K562 (cell line): ENCODE measurements around the gene NR1H2. TPM values are rescaled to one million over a fixed set of nuclear protein-coding genes. Genes with fewer than 3 reads are reported as not detected.

Experiments used
- ARID1B ChIP-seq: fragments of 450-650 bp; IDR thresholded peaks from 2 replicates; pipeline ENCODE4 v1.6.1; 2016; ENCODE audit warnings: antibody characterized with exemption, mild to moderate bottlenecking, inconsistent platforms
- ARNT ChIP-seq, 2 experiments: fragments of 450-650 bp; IDR thresholded peaks; 2 replicates each; pipeline ENCODE4 v1.6.1; 2016; ENCODE audit warnings: mild to moderate bottlenecking in 1 of 2
- BRCA1 ChIP-seq, 2 experiments: fragments of 450-650 bp in 1 of 2; sonication (generic) in 1 of 2; formaldehyde crosslinking in 1 of 2; IDR thresholded peaks; 2 replicates each; pipeline versions ENCODE4 v1.5.0 to v1.6.1; 2017 to 2020; ENCODE audit warnings: mild to moderate bottlenecking in 1 of 2, missing genetic modification reagents in 1 of 2
- CEBPB ChIP-seq: fragments of 450-650 bp; IDR thresholded peaks from 2 replicates; pipeline ENCODE4 v1.6.1; 2016; ENCODE audit warnings: missing genetic modification characterization, missing compliant biosample characterization
- EGR1 ChIP-seq: fragments of 450-650 bp; conservative IDR thresholded peaks from 2 replicates; pipeline ENCODE4 v1.6.1; 2017; ENCODE audit warnings: mild to moderate bottlenecking
- ETV6 ChIP-seq, 3 experiments: fragments of 150-350 bp in 1 of 3; sonication (generic) in 1 of 3; formaldehyde crosslinking in 1 of 3; IDR thresholded peaks; 2 replicates each; pipeline versions ENCODE4 v1.6.1 to v1.8.0; 2014 to 2022; ENCODE audit warnings: borderline replicate concordance in 2 of 3, low read depth in 2 of 3, antibody characterized with exemption in 1 of 3, low read length in 1 of 3, mild to moderate bottlenecking in 1 of 3, missing genetic modification reagents in 1 of 3
- HDAC2 ChIP-seq: fragments of 450-650 bp; IDR thresholded peaks from 2 replicates; pipeline ENCODE4 v1.6.1; 2016; ENCODE audit warnings: mild to moderate bottlenecking
- KDM2B ChIP-seq: fragments of 250-450 bp; sonication (Bioruptor Pico); IDR thresholded peaks from 2 replicates; pipeline ENCODE4 v1.8.0; 2021; ENCODE audit warnings: mild to moderate bottlenecking, moderate library complexity
- KDM5B ChIP-seq: fragments of 200-600 bp; sonication (generic); IDR thresholded peaks from 2 replicates; pipeline ENCODE4 v1.6.1; 2012; ENCODE audit warnings: low read depth, mild to moderate bottlenecking, moderate library complexity, low read length, control low read depth, inconsistent platforms; ENCODE audit not compliant: insufficient replicate concordance
- MCM5 ChIP-seq: fragments of 450-650 bp; IDR thresholded peaks from 2 replicates; pipeline ENCODE4 v1.6.1; 2016; ENCODE audit warnings: low read depth
- MYC ChIP-seq, 2 experiments: fragments of 250-450 bp in 1 of 2; sonication (Bioruptor Pico) in 1 of 2; IDR thresholded peaks; 2 replicates each; pipeline versions ENCODE4 v1.5.1 to v1.6.1; 2012 to 2021; ENCODE audit warnings: low read depth in 2 of 2, borderline replicate concordance in 1 of 2, improper control_type of control experiment in 1 of 2, low read length in 1 of 2, mild to moderate bottlenecking in 1 of 2, moderate library complexity in 1 of 2
- NR2C1 ChIP-seq, 2 experiments: fragments of 450-650 bp; IDR thresholded peaks; 2 replicates each; pipeline ENCODE4 v1.6.1; 2017; ENCODE audit warnings: mild to moderate bottlenecking in 2 of 2, antibody characterized with exemption in 1 of 2, inconsistent platforms in 1 of 2, missing compliant biosample characterization in 1 of 2, missing genetic modification characterization in 1 of 2
- PCBP1 ChIP-seq: fragments of 200-400 bp; formaldehyde crosslinking; IDR thresholded peaks from 2 replicates; pipeline ENCODE4 v1.6.1; 2018; ENCODE audit warnings: mild to moderate bottlenecking, low read depth, low read length; ENCODE audit not compliant: poor library complexity, severe bottlenecking
- POLR2A ChIP-seq: fragments of 450-650 bp; conservative IDR thresholded peaks from 2 replicates; pipeline ENCODE4 v1.6.1; 2016
- SAFB2 ChIP-seq: fragments of 200-400 bp; formaldehyde crosslinking; IDR thresholded peaks from 2 replicates; pipeline ENCODE4 v1.6.1; 2018; ENCODE audit warnings: borderline replicate concordance, low read length, low read depth, moderate library complexity; ENCODE audit not compliant: severe bottlenecking
- SETDB1 ChIP-seq: IDR thresholded peaks from one replicate; pipeline ENCODE4 v1.6.1; 2012; ENCODE audit warnings: low read length, control low read depth, inconsistent platforms
- SOX6 ChIP-seq: fragments of 450-650 bp; IDR thresholded peaks from 2 replicates; pipeline ENCODE4 v1.6.1; 2014; ENCODE audit warnings: mild to moderate bottlenecking
- SP2 ChIP-seq: IDR thresholded peaks from 2 replicates; pipeline ENCODE4 v1.6.1; 2011; ENCODE audit warnings: mild to moderate bottlenecking, low read depth, low read length, moderate library complexity; ENCODE audit not compliant: poor library complexity, severe bottlenecking; ENCODE audit errors: extremely low read depth
- SUPT5H ChIP-seq: fragments of 450-650 bp; IDR thresholded peaks from 2 replicates; pipeline ENCODE4 v1.6.1; 2016
- U2AF2 ChIP-seq: fragments of 200-400 bp; formaldehyde crosslinking; optimal IDR thresholded peaks from 2 replicates; pipeline ENCODE3; 2017; ENCODE audit warnings: low read depth, mild to moderate bottlenecking, low read length
- ZBTB7A ChIP-seq: IDR thresholded peaks from 2 replicates; pipeline ENCODE4 v1.6.1; 2011; ENCODE audit warnings: low read depth, mild to moderate bottlenecking, low read length, moderate library complexity, borderline replicate concordance; ENCODE audit not compliant: control insufficient read depth
- ZNF121 ChIP-seq: sonication (generic); formaldehyde crosslinking; conservative IDR thresholded peaks from 2 replicates; pipeline ENCODE4 v1.8.0; 2022; ENCODE audit warnings: missing genetic modification reagents
- ZNF212 ChIP-seq: fragments of 450-650 bp; formaldehyde crosslinking; IDR thresholded peaks from 2 replicates; pipeline ENCODE4 v1.4.0; 2020; ENCODE audit warnings: mild to moderate bottlenecking
- polyA plus RNA-seq, 8 experiments: library from polyadenylated mRNA; depleted of rRNA in 4 of 8; stranded (reverse) in 5 of 8; unstranded in 3 of 8; fragments of >200 nt; fragmentation: Nextera tagmentation in 2 of 8; fragmentation: Illumina TruSeq in 1 of 8; extraction: Ambion mirVana in 2 of 8; extraction: Trizol in 1 of 8; gene quantifications; 2 replicates each; pipeline versions ENCODE4 v1.2.1 to v1.2.3, GENCODE V29; 2011 to 2014; ENCODE audit warnings: inconsistent platforms in 1 of 8, missing spikeins in 1 of 8
- total RNA-seq, 7 experiments: library from RNA; depleted of rRNA in 6 of 7; stranded (reverse); fragments of >200 nt in 6 of 7; fragmentation: Illumina TruSeq in 2 of 7; extraction: Trizol in 2 of 7; gene quantifications; 2 replicates each; pipeline versions ENCODE4 v1.2.1 to v1.2.3, GENCODE V29; 2011 to 2021; ENCODE audit warnings: low replicate concordance in 1 of 7
- TF ChIP-seq, protein P1 (sequence below): fragments of 450-650 bp; IDR thresholded peaks from 2 replicates; pipeline ENCODE4 v1.7.0; 2016; ENCODE audit warnings: borderline replicate concordance
- TF ChIP-seq, protein P2 (sequence below): fragments of 250-450 bp; sonication (Bioruptor Pico); IDR thresholded peaks from 2 replicates; pipeline ENCODE4 v1.8.0; 2022; ENCODE audit warnings: moderate library complexity, mild to moderate bottlenecking, inconsistent platforms

NR1H2 gene
- total and polyA plus RNA-seq, 9 of the 15 experiments (the other 6 are each of a cell fraction or from before 2014, with no cell fraction given): 0.11 to 73.8 (median 24.0) TPM

DNA sequence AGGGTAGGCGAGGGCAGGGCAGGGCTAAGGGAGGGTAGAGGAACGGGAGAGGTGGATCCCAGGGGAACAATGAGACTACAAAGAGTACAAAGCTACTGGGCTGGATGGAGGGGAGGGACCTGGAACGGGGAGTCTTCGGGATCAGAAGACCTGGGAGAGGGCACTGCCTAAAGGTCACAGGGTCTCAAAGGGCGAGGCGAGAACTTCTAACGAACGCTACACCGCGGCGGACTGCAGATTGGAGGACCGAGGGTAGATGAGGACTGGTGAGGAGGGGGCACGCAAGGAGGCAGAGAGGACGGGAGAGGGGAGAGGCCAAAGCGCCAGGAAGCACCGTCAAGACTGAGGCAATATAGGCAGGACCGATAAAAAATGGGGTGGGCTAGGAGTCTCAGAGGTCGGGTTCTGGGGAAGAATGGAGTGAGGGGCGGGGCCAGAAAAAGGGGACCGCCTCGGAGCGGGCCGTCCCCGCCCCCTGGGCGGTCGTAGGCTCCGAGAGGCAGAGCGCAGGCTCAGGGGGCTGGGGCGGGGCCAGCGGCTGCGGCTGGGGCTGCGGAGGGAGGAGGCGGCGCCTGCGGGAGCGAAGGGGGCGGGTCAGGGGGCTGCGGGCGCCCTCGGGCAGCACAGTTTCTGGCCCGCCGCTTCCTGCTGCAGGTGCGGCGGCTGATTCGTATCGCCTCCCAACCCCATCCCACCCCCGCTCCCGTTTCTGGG, 45.7 kb upstream of the NR1H2 start (continued):
- TF ChIP-seq ARID1B: peak; percentile 18; the same call in 1 of the 2 replicates
- TF ChIP-seq, protein P1, sequence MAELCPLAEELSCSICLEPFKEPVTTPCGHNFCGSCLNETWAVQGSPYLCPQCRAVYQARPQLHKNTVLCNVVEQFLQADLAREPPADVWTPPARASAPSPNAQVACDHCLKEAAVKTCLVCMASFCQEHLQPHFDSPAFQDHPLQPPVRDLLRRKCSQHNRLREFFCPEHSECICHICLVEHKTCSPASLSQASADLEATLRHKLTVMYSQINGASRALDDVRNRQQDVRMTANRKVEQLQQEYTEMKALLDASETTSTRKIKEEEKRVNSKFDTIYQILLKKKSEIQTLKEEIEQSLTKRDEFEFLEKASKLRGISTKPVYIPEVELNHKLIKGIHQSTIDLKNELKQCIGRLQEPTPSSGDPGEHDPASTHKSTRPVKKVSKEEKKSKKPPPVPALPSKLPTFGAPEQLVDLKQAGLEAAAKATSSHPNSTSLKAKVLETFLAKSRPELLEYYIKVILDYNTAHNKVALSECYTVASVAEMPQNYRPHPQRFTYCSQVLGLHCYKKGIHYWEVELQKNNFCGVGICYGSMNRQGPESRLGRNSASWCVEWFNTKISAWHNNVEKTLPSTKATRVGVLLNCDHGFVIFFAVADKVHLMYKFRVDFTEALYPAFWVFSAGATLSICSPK: peak; percentile 58; the same call in 1 of the 2 replicates
- TF ChIP-seq ARNT (IDR thresholded peaks at IDR 0.05): peak; percentile 21 to 35; a peak in 2 of 4 replicates
- TF ChIP-seq ZBTB7A: peak; percentile 91; the same call in 1 of the 2 replicates
- peak; percentile 55 for TF ChIP-seq POLR2A
- 0 out of 2 replicates have a peak, but pooled peaks have one; percentile 41 for TF ChIP-seq EGR1
- 0 out of 2 replicates have a peak, but pooled peaks have one; percentile 20 for TF ChIP-seq CEBPB (tag)
- TF ChIP-seq SOX6: 0 out of 2 replicates have a peak, but pooled peaks have one; percentile 9
- peak; percentile 75 for TF ChIP-seq SUPT5H
- TF ChIP-seq SP2: no peak
- TF ChIP-seq, protein P2, sequence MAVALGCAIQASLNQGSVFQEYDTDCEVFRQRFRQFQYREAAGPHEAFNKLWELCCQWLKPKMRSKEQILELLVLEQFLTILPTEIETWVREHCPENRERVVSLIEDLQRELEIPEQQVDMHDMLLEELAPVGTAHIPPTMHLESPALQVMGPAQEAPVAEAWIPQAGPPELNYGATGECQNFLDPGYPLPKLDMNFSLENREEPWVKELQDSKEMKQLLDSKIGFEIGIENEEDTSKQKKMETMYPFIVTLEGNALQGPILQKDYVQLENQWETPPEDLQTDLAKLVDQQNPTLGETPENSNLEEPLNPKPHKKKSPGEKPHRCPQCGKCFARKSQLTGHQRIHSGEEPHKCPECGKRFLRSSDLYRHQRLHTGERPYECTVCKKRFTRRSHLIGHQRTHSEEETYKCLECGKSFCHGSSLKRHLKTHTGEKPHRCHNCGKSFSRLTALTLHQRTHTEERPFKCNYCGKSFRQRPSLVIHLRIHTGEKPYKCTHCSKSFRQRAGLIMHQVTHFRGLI (CRISPR knock-in tag): no peak
- no peak for TF ChIP-seq MCM5
- no peak for TF ChIP-seq SAFB2
- no peak for TF ChIP-seq MYC (IDR thresholded peaks at IDR 0.05; ENCODE audit: low read depth, low read length)
- TF ChIP-seq MYC (CRISPR knock-in tag; IDR thresholded peaks at IDR 0.05; ENCODE audit: borderline replicate concordance, low read depth): peak; percentile 48; the same call in 1 of the 2 replicates
- no peak for TF ChIP-seq ZNF212
- no peak for TF ChIP-seq U2AF2
- no peak for TF ChIP-seq ETV6 (IDR thresholded peaks at IDR 0.05; ENCODE audit: borderline replicate concordance in 1 of 2, low read depth in 2 of 2, low read length in 1 of 2)
- TF ChIP-seq ETV6 (CRISPR knock-in tag; IDR thresholded peaks at IDR 0.05; ENCODE audit: borderline replicate concordance): no peak
- 0 out of 2 replicates have a peak, but pooled peaks have one; percentile 2 for TF ChIP-seq ZNF121 (CRISPR knock-in tag)
- TF ChIP-seq KDM5B: peak; percentile 76
- no peak for TF ChIP-seq BRCA1 (IDR thresholded peaks at IDR 0.05)
- TF ChIP-seq BRCA1 (CRISPR knock-in tag; IDR thresholded peaks at IDR 0.05): no peak
- peak; percentile 35 for TF ChIP-seq PCBP1
- TF ChIP-seq HDAC2: peak; percentile 16
- no peak for TF ChIP-seq SETDB1
- TF ChIP-seq NR2C1 (IDR thresholded peaks at IDR 0.05): peak; percentile 41; the same call in 1 of the 2 replicates
- no peak for TF ChIP-seq NR2C1 (tag; IDR thresholded peaks at IDR 0.05)
- 0 out of 2 replicates have a peak, but pooled peaks have one; percentile 15 for TF ChIP-seq KDM2B (CRISPR knock-in tag)
